Measurements from ENCODE around the gene KLF6. TPM values are rescaled to one million over a fixed set of nuclear protein-coding genes. Genes with fewer than 3 reads are reported as not detected.

The KLF6 gene
- total RNA-seq, 4 donors from 2014 or later: 156 to 226 (median 189) TPM

DNA sequence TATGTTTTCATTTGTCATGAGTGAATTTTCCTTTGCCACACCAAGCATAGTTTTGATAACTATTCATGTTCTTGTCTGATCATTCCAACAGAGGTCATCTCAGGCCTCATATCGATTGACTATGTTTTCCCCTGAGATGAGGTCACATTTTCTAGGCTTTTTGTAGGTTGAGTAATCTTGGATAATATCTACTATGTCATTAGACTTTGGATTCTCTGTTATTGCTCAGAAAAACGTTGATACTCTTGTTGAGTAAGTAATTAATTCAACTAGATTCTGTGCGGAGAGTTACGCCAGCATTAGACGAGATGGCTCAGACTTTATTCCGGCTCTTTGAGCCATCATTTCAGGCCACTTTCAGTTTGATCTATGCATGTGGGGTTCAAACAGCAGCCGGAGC is 57.7 kb downstream of the KLF6 start:
- H3K27me3 ChIP-seq: no peaks in the 10 kb centered on the region
- no peak overlapping the region for H3K4me3 ChIP-seq
- TF ChIP-seq, protein P1, sequence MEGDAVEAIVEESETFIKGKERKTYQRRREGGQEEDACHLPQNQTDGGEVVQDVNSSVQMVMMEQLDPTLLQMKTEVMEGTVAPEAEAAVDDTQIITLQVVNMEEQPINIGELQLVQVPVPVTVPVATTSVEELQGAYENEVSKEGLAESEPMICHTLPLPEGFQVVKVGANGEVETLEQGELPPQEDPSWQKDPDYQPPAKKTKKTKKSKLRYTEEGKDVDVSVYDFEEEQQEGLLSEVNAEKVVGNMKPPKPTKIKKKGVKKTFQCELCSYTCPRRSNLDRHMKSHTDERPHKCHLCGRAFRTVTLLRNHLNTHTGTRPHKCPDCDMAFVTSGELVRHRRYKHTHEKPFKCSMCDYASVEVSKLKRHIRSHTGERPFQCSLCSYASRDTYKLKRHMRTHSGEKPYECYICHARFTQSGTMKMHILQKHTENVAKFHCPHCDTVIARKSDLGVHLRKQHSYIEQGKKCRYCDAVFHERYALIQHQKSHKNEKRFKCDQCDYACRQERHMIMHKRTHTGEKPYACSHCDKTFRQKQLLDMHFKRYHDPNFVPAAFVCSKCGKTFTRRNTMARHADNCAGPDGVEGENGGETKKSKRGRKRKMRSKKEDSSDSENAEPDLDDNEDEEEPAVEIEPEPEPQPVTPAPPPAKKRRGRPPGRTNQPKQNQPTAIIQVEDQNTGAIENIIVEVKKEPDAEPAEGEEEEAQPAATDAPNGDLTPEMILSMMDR (IDR thresholded peaks at IDR 0.05): no peak
- no peak for TF ChIP-seq EP300 (IDR thresholded peaks at IDR 0.05)
- TF ChIP-seq POLR2A (IDR thresholded peaks at IDR 0.05): no peak
- 88% methylated on average over 7 of the region's 7 CpGs for WGBS, 2 donors
- H3K36me3 ChIP-seq: no peaks in the 10 kb centered on the region
- H3K9me3 ChIP-seq: peaks cover 0 to 10% (median 0%) of the 10 kb centered on the region in 4 donors
- H3K4me1 ChIP-seq: no peaks in the 10 kb centered on the region
- DNase-seq (ENCODE audit: low spot score in 2 of 2): no peak
- H3K27ac ChIP-seq: no peak overlapping the region

Measured in tibial nerve (tissue), 4 donors.